Measurements from ENCODE around the gene HOXA5.

DNA sequence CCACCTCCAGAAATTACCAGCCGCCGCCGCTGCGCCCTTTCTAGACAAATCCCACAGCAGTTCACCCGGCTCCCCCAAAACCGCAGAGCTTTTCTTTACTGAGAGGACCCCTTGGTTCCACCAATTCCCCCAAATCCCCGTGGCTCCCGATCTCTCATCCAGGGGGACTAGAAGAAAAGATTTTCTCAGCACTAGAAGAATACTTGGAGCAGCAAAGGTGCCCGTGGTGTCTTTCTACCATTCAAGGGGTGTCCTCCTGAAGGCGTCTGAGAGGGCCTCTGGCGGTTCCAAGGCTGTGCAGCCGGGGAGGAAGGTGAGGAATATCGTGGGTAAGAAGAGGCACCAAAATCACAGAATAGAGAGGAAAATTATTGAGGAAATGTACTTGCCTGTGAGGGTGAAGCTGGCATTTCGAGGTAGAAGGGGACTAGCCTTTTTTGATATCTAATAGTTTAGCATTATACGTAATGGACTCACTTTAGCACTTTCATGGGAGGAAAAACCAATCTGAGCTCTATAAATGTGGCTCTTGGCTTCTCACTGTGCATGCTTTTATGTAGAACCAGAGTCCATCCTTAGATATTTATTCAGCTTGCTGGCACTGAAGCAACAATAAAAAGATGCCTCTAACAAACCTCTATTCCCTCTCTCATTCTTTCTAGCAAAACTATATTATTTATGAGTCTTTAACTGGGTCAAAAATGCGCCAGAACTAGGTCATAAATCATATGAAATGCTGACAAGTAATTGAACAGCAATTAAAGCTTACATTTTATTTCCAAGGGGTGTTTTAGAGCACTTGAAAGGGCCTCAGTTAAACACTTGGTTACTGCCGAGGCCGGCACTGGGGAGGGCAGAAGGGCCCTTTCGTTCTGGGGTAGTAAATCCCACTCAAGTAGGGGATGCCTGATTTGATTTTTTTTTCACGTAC, 27.2 kb downstream of the HOXA5 start:
- no peak for TF ChIP-seq POLR2A (IDR thresholded peaks at IDR 0.05)
- TF ChIP-seq, protein P1, sequence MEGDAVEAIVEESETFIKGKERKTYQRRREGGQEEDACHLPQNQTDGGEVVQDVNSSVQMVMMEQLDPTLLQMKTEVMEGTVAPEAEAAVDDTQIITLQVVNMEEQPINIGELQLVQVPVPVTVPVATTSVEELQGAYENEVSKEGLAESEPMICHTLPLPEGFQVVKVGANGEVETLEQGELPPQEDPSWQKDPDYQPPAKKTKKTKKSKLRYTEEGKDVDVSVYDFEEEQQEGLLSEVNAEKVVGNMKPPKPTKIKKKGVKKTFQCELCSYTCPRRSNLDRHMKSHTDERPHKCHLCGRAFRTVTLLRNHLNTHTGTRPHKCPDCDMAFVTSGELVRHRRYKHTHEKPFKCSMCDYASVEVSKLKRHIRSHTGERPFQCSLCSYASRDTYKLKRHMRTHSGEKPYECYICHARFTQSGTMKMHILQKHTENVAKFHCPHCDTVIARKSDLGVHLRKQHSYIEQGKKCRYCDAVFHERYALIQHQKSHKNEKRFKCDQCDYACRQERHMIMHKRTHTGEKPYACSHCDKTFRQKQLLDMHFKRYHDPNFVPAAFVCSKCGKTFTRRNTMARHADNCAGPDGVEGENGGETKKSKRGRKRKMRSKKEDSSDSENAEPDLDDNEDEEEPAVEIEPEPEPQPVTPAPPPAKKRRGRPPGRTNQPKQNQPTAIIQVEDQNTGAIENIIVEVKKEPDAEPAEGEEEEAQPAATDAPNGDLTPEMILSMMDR (IDR thresholded peaks at IDR 0.05) = no peak
